VCaP (cell line): ENCODE results near the gene MYPOP.

Experiments
- H3K27ac ChIP-seq: fragments of 450-650 bp; 2 replicates; pipeline ENCODE4 v1.5.1; 2017
- CTCF ChIP-seq: fragments of 450-650 bp; conservative IDR thresholded peaks from 2 replicates; pipeline ENCODE4 v1.5.1; 2017; ENCODE audit warnings: mild to moderate bottlenecking, moderate library complexity

Gene MYPOP

GRCh38 chr19:45863840-45864628 is 38.4 kb downstream of the MYPOP start, which contains the start of gene FOXA3:
TSS of gene FOXA3 (plus strand) at chr19:45864326. CDS start at chr19:45864457, 131 bp downstream.
- peak; percentile 61 for TF ChIP-seq CTCF
- H3K27ac ChIP-seq, result peak within 1 kb of the TSS; percentile 94

DNA sequence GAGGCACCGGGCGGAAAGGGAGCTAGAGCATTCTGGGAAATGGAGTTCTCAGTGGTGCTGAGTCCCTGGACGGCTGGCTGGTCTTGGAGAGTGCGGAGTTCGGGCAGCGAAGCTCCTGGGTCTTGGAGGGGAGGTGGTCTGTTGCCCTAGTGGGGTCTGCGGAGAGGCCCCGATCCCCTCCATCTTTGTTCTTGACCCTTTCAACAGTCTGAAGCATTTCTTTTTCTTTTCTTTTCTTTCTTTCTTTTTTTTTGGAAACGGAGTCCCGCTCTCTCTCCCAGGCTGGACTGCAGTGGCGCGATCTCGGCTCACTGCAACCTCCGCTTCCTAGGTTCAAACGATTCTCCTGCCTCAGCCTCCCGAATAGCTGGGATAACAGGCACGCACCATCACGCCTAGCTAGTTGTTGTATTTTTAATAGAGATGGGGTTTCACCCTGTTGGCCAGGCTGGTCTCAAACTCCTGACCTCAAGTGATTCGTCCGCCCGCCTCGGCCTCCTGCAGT is 39.0 kb downstream of the MYPOP start:
- TF ChIP-seq CTCF, result no peak
- peak overlapping the region; percentile 94 for H3K27ac ChIP-seq

GRCh38 chr19:45862564-45863334 is 39.7 kb downstream of the MYPOP start, which contains the start of gene SYMPK:
TSS of gene SYMPK (minus strand) at chr19:45863147. CDS start at chr19:45854495, 8,652 bp downstream.
- H3K27ac ChIP-seq, result peak within 1 kb of the TSS; percentile 94
- TF ChIP-seq CTCF, result no peak

DNA sequence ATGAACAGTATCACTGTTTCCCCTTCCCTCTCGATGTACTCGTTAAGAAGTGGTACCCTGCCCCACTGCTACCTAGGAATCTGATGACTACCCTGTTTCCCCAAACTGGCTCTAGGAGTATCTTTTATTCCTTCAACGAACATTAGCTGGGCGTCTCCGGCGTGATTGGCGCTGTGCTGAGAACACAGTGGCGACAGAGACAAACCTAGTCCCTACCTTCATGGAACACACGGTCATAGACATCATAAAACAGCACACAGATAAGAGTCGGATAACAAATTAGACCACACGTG is 40.2 kb downstream of the MYPOP start:
- H3K27ac ChIP-seq, result peak overlapping the region; percentile 94
- TF ChIP-seq CTCF, result no peak

DNA sequence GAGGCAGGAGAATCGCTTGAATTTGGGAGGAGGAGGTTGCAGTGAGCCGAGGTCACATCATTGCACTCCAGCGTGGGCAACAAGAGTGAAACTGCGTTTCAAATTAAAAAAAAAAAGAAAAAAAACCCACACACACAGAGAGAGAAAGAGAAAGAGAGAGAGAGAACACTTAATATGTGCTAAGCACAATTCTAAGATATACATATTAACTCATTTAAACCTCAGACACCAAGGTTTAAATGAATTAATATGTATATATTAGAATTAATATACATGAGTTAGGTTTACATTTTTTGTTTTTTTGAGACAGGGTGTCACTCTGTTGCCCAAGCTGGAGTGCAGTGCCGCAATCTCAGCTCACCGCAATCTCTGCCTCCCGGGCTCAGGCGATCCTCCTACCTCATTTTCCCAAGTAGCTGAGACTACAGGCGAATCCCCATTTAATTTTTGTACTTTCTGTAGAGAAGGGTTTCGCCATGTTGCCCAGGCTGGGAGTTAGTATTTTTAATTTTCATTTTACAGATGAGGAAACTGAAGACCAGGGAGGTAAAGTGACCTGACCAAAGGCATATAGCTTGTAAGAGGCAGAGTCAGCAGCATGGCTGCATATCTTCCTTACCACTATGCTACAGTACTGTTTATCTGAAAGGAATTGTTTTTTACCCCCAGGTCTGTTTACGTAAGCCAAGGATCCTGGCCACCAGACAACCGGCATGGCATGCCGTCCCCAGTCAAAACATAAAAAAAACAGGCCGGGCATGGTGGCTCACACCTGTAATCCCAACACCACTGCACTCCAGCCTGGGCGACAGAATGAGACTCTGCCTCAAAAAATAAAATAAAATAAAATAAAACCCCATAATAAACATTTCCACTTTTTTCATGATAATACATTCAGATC is 41.8 kb downstream of the MYPOP start:
- TF ChIP-seq CTCF, result no peak
- peak overlapping the region; percentile 94 for H3K27ac ChIP-seq

GRCh38 chr19:45854167-45854778 is 48.1 kb downstream of the MYPOP start:
- no peak overlapping the region for H3K27ac ChIP-seq
- TF ChIP-seq CTCF, result no peak
